GM23248 (cell line): ENCODE results near the gene AFMID. TPM values are rescaled to one million over a fixed set of nuclear protein-coding genes. Genes with fewer than 3 reads are reported as not detected.

Experiments
- DNase-seq: peaks from one replicate; pipeline ENCODE4 v3.0.0-alpha.2; 2015
- H2AFZ ChIP-seq: fragments of 200-600 bp; sonication (generic); 2 replicates; pipeline ENCODE4 v1.6.1; 2016; ENCODE audit warnings: antibody characterized with exemption
- H3F3A ChIP-seq: fragments of 200-600 bp; sonication (generic); 2 replicates; pipeline ENCODE4 v1.6.1; 2016; ENCODE audit warnings: mild to moderate bottlenecking, antibody characterized with exemption, mixed run types; ENCODE audit not compliant: insufficient read depth
- H3K27ac ChIP-seq: fragments of 200-600 bp; sonication (generic); 2 replicates; pipeline ENCODE4 v1.5.1; 2016; ENCODE audit warnings: mild to moderate bottlenecking
- H3K27me3 ChIP-seq: fragments of 200-600 bp; sonication (generic); replicated peaks from 2 replicates; pipeline ENCODE4 v1.6.1; 2016; ENCODE audit warnings: mild to moderate bottlenecking; ENCODE audit not compliant: insufficient read depth
- H3K36me3 ChIP-seq: fragments of 200-600 bp; sonication (generic); 2 replicates; pipeline ENCODE4 v1.6.1; 2016; ENCODE audit warnings: low read depth, mild to moderate bottlenecking
- H3K4me1 ChIP-seq: fragments of 200-600 bp; sonication (generic); 2 replicates; pipeline ENCODE4 v1.6.1; 2016; ENCODE audit warnings: mild to moderate bottlenecking; ENCODE audit not compliant: insufficient read depth
- H3K4me2 ChIP-seq: fragments of 200-600 bp; sonication (generic); one replicate; pipeline ENCODE4 v1.6.1; 2016; ENCODE audit warnings: mild to moderate bottlenecking; ENCODE audit not compliant: unreplicated experiment
- H3K4me3 ChIP-seq: fragments of 200-600 bp; sonication (generic); 2 replicates; pipeline ENCODE4 v1.5.1; 2016; ENCODE audit warnings: mild to moderate bottlenecking
- H3K79me2 ChIP-seq: fragments of 200-600 bp; sonication (generic); 2 replicates; pipeline ENCODE4 v1.6.1; 2016; ENCODE audit warnings: mild to moderate bottlenecking; ENCODE audit not compliant: insufficient read depth
- H3K9ac ChIP-seq: fragments of 200-600 bp; sonication (generic); 2 replicates; pipeline ENCODE4 v1.6.1; 2016; ENCODE audit warnings: mild to moderate bottlenecking
- H3K9me2 ChIP-seq: fragments of 200-600 bp; sonication (generic); 2 replicates; pipeline ENCODE4 v1.6.1; 2016; ENCODE audit warnings: mixed run types, mild to moderate bottlenecking, moderate library complexity; ENCODE audit not compliant: insufficient read depth
- H3K9me3 ChIP-seq: fragments of 200-600 bp; sonication (generic); one replicate; pipeline ENCODE4 v1.6.1; 2017; ENCODE audit warnings: low read depth
- H4K20me1 ChIP-seq: fragments of 200-600 bp; sonication (generic); 2 replicates; pipeline ENCODE4 v1.6.0; 2016; ENCODE audit not compliant: insufficient read depth
- EZH2 ChIP-seq: fragments of 200-600 bp; sonication (generic); IDR thresholded peaks from 2 replicates; pipeline ENCODE4 v1.6.1; 2018; ENCODE audit warnings: antibody characterized with exemption, mild to moderate bottlenecking; ENCODE audit not compliant: insufficient read depth, poor library complexity, severe bottlenecking
- EZH2phosphoT487 ChIP-seq: fragments of 200-600 bp; sonication (generic); IDR thresholded peaks from 2 replicates; pipeline ENCODE4 v1.6.1; 2018; ENCODE audit warnings: antibody characterized with exemption, moderate library complexity, mild to moderate bottlenecking, low read depth; ENCODE audit not compliant: insufficient read depth
- WGBS, 2 experiments: methylation state at CpG; one replicate each; pipeline ENCODE4 v1.1.6; 2015 to 2017; ENCODE audit warnings: low lambda C conversion rate in 2 of 2, low coverage in 1 of 2; ENCODE audit errors: missing lambda C conversion rate in 2 of 2; 5-methylcytosine and 5-hydroxymethylcytosine counted together
- in situ Hi-C: fragments of 300-500 bp; cut with MboI; formaldehyde crosslinking; loops from 2 replicates; pipeline ENCODE4 v1.15.0; 2020
- polyA plus RNA-seq: library from polyadenylated mRNA; unstranded; fragments of >200 nt; fragmentation: Nextera tagmentation; extraction: Ambion mirVana; gene quantifications from 2 replicates; pipeline ENCODE4 v1.2.1, GENCODE V29; 2016
- total RNA-seq: library from RNA; depleted of rRNA; stranded (reverse); fragments of >200 nt; shearing (Covaris generic); gene quantifications from 2 replicates; pipeline ENCODE4 v1.2.3, GENCODE V29; 2014

Gene AFMID
- total and polyA plus RNA-seq, 2 experiments from 2014 or later: 22.9 to 24.1 TPM

DNA sequence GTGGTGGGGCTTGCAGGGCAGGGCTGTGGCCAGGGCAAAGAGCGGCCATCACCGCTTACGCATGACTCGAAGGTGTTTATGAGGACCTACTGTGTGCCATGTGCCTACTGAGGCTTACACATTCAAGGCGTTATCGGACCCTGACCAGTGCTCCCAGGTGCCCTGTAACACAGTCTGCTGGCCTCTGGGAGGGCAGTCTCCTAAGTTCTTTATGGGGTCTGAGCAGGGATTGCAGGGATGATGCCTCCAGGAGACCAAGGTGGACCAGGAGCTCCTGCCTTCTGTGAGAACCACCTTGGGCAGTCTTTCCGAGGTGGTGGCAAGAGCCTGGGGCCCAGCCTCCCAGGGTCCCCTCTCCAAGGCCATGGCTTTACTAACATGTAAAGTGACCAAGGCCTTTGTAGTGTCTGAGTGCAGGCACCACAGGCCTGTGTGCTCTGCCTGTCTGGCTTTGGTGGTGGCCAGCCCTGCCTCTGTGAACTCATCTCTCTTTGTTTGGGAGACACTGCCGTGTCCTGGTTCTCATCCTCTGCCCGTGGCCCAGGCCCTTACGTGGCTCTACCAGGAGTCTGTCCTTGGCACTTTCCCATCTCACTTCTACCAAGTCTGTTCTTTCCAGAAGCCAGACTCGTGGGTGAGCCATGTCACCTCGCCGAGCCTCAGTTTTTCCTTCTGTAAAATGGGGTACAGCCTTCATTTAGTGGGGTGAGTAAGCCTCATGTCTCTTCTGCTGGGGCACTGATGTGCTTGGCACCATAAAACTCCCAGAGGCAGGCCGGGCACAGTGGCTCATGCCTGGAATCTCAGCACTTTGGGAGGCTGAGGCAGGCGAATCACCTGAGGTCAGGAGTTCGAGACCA lies 22.2 kb upstream of the AFMID start:
- WGBS, 2 experiments: 92 to 94% methylated on average over 16 of the region's 16 CpGs

DNA sequence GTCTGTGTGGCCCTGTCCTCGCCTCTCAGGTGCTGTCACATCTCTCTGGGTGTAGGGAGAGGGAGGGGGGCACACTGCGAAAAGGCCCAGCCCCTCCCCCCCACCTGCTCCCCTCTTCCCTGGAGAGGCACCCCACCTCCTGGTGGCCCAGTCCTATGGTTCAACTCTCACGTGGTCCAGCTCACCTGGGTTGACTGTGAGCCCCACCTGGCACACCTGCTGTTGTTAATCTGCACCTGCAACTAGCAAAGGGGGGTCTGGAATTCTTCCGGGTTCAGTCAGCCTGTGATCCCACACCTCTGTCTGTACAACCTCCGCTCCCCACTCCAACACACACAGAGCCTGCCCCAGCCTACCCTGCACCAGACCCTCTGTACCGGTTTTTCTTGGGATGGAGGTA lies 20.7 kb upstream of the AFMID start:
- Histone ChIP-seq H4K20me1 (no peaks in the 10 kb centered on the region), H3F3A (no peaks in the 10 kb centered on the region), H3K9me2 (no peaks in the 10 kb centered on the region), H3K9me3 (no peaks in the 10 kb centered on the region), H3K36me3 (no peaks in the 10 kb centered on the region), H3K27me3 (no peaks in the 10 kb centered on the region), H3K79me2 (no peaks in the 10 kb centered on the region), H3K4me1 (no peaks in the 10 kb centered on the region), H3K9ac (no peak overlapping the region), H3K4me3 (no peak overlapping the region), H3K27ac (no peak overlapping the region), H3K4me2 (no peak overlapping the region), H2AFZ (no peak overlapping the region)
- in situ Hi-C loops: no loop called here
- TF ChIP-seq EZH2: no peak
- TF ChIP-seq EZH2phosphoT487: no peak
- DNase-seq: no peak
- 38 to 53% methylated on average over 5 to 6 of the region's 6 CpGs for WGBS, 2 experiments

More for the DNA sequence above, 22.2 kb upstream of the AFMID start:
- H4K20me1 ChIP-seq: no peaks in the 10 kb centered on the region
- no peak overlapping the region for H2AFZ ChIP-seq
- H3K9me3 ChIP-seq: no peaks in the 10 kb centered on the region
- H3K4me3 ChIP-seq: no peak overlapping the region
- H3K79me2 ChIP-seq: no peaks in the 10 kb centered on the region
- H3K27me3 ChIP-seq: no peaks in the 10 kb centered on the region
- no peak overlapping the region for H3K27ac ChIP-seq
- TF ChIP-seq EZH2 (no peak), EZH2phosphoT487 (no peak)
- in situ Hi-C loops: no loop called here
- H3K4me1 ChIP-seq: no peaks in the 10 kb centered on the region
- H3K9me2 ChIP-seq: no peaks in the 10 kb centered on the region
- H3K4me2 ChIP-seq: no peak overlapping the region
- H3K36me3 ChIP-seq: no peaks in the 10 kb centered on the region
- no peaks in the 10 kb centered on the region for H3F3A ChIP-seq
- DNase-seq: no peak
- H3K9ac ChIP-seq: no peak overlapping the region

GRCh38 chr17:78168242-78168902 lies 18.8 kb upstream of the AFMID start, which contains the start of gene SYNGR2:
Gene SYNGR2 (plus strand): TSS chr17:78168581. CDS start chr17:78168617, 36 bp downstream.
- TF ChIP-seq EZH2phosphoT487 (no peak), EZH2 (no peak)
- Histone ChIP-seq H3K27ac (no peak within 1 kb of the TSS), H3K4me2 (peak within 1 kb of the TSS; percentile 65), H3K4me3 (peak within 1 kb of the TSS; percentile 56), H3K9ac (peak within 1 kb of the TSS; percentile 22; the same call in 1 of the 2 replicates), H3K4me1 (no peaks in the 10 kb centered on the region), H3F3A (no peaks in the 10 kb centered on the region), H3K36me3 (no peaks in the 10 kb centered on the region), H3K79me2 (no peaks in the 10 kb centered on the region), H3K9me3 (no peaks in the 10 kb centered on the region), H3K27me3 (no peaks in the 10 kb centered on the region), H3K9me2 (no peaks in the 10 kb centered on the region), H4K20me1 (no peaks in the 10 kb centered on the region), H2AFZ (peak within 1 kb of the TSS; percentile 51)
- DNase-seq: peak; percentile 66
- 1 to 3% methylated on average over 35 to 45 of the region's 84 CpGs for WGBS, 2 experiments
- in situ Hi-C loops: no loop called here

- in situ Hi-C loops: no loop called here
- Histone ChIP-seq H3K79me2 (no peaks in the 10 kb centered on the region), H3K9me3 (no peaks in the 10 kb centered on the region), H3K9me2 (no peaks in the 10 kb centered on the region), H3K9ac (peak overlapping the region; percentile 22; the same call in 1 of the 2 replicates), H3K27ac (no peak overlapping the region), H3K4me2 (peak overlapping the region; percentile 65), H3K36me3 (no peaks in the 10 kb centered on the region), H3K27me3 (no peaks in the 10 kb centered on the region), H3F3A (no peaks in the 10 kb centered on the region), H4K20me1 (no peaks in the 10 kb centered on the region), H2AFZ (peak overlapping the region; percentile 51), H3K4me1 (no peaks in the 10 kb centered on the region), H3K4me3 (peak overlapping the region; percentile 56)
- no peak for TF ChIP-seq EZH2
- TF ChIP-seq EZH2phosphoT487: no peak
- peak; percentile 66 for DNase-seq
- 9 to 12% methylated on average over 15 to 35 of the region's 38 CpGs for WGBS, 2 experiments
Measured at GRCh38 chr17:78168903-78169793, 18.0 kb upstream of the AFMID start.
